HCT116 (cell line): ENCODE data around the gene A3GALT2.

ENCODE experiments used
- CBX3 ChIP-seq: IDR thresholded peaks from 2 replicates; pipeline ENCODE4 v1.6.1; 2012; ENCODE audit warnings: low read depth
- CEBPB ChIP-seq: IDR thresholded peaks from 2 replicates; pipeline ENCODE4 v1.6.1; 2012; ENCODE audit warnings: low read depth
- POLR2A ChIP-seq: IDR thresholded peaks from 2 replicates; pipeline ENCODE4 v1.7.0; 2011; ENCODE audit warnings: borderline replicate concordance; ENCODE audit not compliant: insufficient read depth, insufficient read length; ENCODE audit errors: extremely low read depth
- SP1 ChIP-seq: IDR thresholded peaks from 2 replicates; pipeline ENCODE4 v1.6.1; 2012; ENCODE audit warnings: low read depth
- SRF ChIP-seq: IDR thresholded peaks from 2 replicates; pipeline ENCODE4 v1.6.1; 2012; ENCODE audit warnings: low read depth
- YY1 ChIP-seq: IDR thresholded peaks from 2 replicates; pipeline ENCODE4 v1.6.1; 2011; ENCODE audit warnings: low read length, low read depth, moderate library complexity, mild to moderate bottlenecking; ENCODE audit not compliant: insufficient replicate concordance; ENCODE audit errors: extremely low read depth
- TF ChIP-seq, protein P1 (sequence below), 3 experiments: fragments of 200-600 bp in 1 of 3; sonication (generic) in 1 of 3; IDR thresholded peaks in 2 of 3; conservative IDR thresholded peaks in 1 of 3; 2 replicates each; pipeline ENCODE4 v1.5.1; 2012 to 2017; ENCODE audit warnings: low read depth in 2 of 3, low read length in 2 of 3, antibody characterized with exemption in 1 of 3, borderline replicate concordance in 1 of 3, control low read depth in 1 of 3, mild to moderate bottlenecking in 1 of 3, mixed read lengths in 1 of 3, mixed run types in 1 of 3, moderate library complexity in 1 of 3; ENCODE audit not compliant: insufficient read depth in 1 of 3

DNA sequence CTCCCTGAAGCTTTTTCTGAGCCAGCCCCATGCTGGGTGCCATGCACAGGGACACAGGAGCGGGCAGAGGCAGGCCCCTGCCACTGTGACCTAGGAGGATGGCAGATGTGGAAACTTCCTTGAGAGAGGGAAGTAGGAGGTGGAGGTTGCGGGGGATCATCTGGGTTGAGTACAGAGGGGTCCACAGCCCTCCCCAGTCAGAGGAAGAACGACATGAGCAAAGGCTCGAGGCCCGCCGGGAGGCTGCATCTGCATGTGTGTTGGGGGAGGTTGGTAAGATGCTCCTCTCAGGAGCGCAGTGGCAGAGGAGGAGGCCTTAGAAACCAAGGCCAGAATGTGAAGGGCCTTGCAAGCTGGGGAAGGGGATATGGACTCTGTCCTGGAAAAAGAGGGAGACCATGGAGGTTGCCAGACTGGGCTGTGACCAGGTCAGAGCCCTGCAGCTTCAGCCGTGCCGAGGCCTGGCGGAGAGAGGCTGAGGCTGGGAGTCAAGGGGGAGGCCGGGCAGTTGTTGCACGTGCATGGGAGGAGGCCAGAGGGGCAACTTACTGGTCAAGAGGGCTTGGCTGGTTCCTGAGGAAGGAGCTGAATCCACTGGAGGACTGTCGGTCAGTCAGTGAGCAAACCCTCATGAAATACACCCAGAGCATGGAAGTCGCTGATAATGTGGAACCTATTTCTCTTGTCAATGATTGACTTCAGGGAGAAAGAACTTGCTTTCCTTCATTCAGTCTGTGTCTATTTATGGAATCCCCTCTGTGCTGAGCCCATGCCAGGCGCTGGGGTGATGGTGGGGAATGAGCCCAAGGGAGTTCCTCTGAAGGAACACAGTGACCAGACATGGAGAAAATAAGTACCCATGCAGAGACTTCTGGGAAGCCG lies 31.7 kb downstream of the A3GALT2 start:
- TF ChIP-seq CEBPB (no peak), SRF (no peak), SP1 (no peak), POLR2A (no peak), CBX3 (no peak), YY1 (no peak)
- TF ChIP-seq, protein P1, sequence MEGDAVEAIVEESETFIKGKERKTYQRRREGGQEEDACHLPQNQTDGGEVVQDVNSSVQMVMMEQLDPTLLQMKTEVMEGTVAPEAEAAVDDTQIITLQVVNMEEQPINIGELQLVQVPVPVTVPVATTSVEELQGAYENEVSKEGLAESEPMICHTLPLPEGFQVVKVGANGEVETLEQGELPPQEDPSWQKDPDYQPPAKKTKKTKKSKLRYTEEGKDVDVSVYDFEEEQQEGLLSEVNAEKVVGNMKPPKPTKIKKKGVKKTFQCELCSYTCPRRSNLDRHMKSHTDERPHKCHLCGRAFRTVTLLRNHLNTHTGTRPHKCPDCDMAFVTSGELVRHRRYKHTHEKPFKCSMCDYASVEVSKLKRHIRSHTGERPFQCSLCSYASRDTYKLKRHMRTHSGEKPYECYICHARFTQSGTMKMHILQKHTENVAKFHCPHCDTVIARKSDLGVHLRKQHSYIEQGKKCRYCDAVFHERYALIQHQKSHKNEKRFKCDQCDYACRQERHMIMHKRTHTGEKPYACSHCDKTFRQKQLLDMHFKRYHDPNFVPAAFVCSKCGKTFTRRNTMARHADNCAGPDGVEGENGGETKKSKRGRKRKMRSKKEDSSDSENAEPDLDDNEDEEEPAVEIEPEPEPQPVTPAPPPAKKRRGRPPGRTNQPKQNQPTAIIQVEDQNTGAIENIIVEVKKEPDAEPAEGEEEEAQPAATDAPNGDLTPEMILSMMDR (IDR thresholded peaks at IDR 0.05 in 2 of 3, conservative IDR thresholded peaks at IDR 0.05 in 1 of 3; ENCODE audit: borderline replicate concordance in 1 of 3, insufficient read depth in 1 of 3, low read depth in 2 of 3, low read length in 2 of 3): no peak
